Brain microvascular endothelial cell (primary cell): Measurements from ENCODE around the gene RCAN2.

Experiments
- DNase-seq: peaks from one replicate; pipeline ENCODE4 v3.0.0-alpha.2; 2020
- H3K27ac ChIP-seq: fragments of 250-450 bp; sonication (Bioruptor Pico); 2 replicates; pipeline ENCODE4 v1.5.1; 2020; ENCODE audit warnings: mild to moderate bottlenecking, moderate library complexity
- H3K27me3 ChIP-seq: fragments of 250-450 bp; sonication (Bioruptor Pico); replicated peaks from 2 replicates; pipeline ENCODE4 v1.5.1; 2020; ENCODE audit warnings: mild to moderate bottlenecking
- H3K36me3 ChIP-seq: fragments of 250-450 bp; sonication (Bioruptor Pico); replicated peaks from 2 replicates; pipeline ENCODE4 v1.5.1; 2020; ENCODE audit warnings: mild to moderate bottlenecking
- H3K4me3 ChIP-seq: 2 replicates; pipeline ENCODE4 v1.5.1; 2011; ENCODE audit warnings: low read depth, mild to moderate bottlenecking, control low read depth, low read length, moderate library complexity
- in situ Hi-C: cut with HindIII; loops from 2 replicates; pipeline ENCODE4 v1.10.0; 2017; ENCODE audit warnings: low sequenced_read_pairs, low pct_ligation_motif_present
- TF ChIP-seq, protein P1 (sequence below): IDR thresholded peaks from 2 replicates; pipeline ENCODE4 v1.5.1; 2011; ENCODE audit warnings: low read depth, mild to moderate bottlenecking, moderate library complexity, low read length, control low read depth, inconsistent platforms; ENCODE audit errors: missing control alignments

Gene RCAN2

DNA sequence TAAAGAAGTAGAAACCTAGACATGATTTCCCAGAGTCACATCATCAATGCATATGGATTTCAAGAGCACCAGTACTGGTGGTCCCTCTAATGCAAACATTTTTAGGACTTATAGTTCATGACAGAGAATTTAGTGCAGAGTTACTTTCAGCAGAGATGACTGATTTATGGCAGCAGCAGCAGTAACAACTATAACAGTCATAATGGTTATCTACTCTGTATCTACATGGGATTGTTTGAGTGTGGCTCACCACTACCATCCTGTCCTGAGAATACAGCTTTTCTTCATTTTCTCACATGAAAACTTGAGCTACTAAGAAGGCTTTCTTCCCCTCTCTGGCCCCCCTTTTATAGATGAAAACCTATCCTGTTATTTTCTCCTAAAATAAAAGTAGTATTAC, 192.0 kb downstream of the RCAN2 start:
- no peak for DNase-seq
- H3K27ac ChIP-seq = no peak overlapping the region
- no peaks in the 10 kb centered on the region for H3K27me3 ChIP-seq
- no peak overlapping the region for H3K4me3 ChIP-seq
- in situ Hi-C loops = no loop called here
- no peaks in the 10 kb centered on the region for H3K36me3 ChIP-seq
- TF ChIP-seq, protein P1, sequence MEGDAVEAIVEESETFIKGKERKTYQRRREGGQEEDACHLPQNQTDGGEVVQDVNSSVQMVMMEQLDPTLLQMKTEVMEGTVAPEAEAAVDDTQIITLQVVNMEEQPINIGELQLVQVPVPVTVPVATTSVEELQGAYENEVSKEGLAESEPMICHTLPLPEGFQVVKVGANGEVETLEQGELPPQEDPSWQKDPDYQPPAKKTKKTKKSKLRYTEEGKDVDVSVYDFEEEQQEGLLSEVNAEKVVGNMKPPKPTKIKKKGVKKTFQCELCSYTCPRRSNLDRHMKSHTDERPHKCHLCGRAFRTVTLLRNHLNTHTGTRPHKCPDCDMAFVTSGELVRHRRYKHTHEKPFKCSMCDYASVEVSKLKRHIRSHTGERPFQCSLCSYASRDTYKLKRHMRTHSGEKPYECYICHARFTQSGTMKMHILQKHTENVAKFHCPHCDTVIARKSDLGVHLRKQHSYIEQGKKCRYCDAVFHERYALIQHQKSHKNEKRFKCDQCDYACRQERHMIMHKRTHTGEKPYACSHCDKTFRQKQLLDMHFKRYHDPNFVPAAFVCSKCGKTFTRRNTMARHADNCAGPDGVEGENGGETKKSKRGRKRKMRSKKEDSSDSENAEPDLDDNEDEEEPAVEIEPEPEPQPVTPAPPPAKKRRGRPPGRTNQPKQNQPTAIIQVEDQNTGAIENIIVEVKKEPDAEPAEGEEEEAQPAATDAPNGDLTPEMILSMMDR = no peak

DNA sequence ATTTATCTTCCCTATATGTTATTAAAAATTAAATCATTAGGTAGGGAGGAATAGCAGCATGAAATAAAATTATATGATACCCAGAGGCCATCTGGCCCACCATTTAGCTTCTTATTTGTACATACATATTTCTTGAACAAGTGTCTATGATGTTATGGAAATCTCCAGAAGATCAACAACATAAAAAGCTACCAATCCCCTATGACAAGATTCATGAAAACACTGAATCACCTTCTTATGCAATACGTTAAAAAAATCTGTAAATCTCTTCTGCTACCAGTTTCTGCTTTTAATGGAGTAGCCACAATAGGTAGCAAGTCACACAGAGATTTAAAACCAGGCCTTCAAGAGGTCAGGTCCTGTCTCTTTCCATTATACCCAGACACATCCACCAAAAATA, 194.7 kb downstream of the RCAN2 start:
- no peak overlapping the region for H3K27ac ChIP-seq
- no peaks in the 10 kb centered on the region for H3K27me3 ChIP-seq
- H3K4me3 ChIP-seq = no peak overlapping the region
- TF ChIP-seq, protein P1 = no peak
- H3K36me3 ChIP-seq = no peaks in the 10 kb centered on the region
- no peak for DNase-seq
- in situ Hi-C loops = no loop called here

DNA sequence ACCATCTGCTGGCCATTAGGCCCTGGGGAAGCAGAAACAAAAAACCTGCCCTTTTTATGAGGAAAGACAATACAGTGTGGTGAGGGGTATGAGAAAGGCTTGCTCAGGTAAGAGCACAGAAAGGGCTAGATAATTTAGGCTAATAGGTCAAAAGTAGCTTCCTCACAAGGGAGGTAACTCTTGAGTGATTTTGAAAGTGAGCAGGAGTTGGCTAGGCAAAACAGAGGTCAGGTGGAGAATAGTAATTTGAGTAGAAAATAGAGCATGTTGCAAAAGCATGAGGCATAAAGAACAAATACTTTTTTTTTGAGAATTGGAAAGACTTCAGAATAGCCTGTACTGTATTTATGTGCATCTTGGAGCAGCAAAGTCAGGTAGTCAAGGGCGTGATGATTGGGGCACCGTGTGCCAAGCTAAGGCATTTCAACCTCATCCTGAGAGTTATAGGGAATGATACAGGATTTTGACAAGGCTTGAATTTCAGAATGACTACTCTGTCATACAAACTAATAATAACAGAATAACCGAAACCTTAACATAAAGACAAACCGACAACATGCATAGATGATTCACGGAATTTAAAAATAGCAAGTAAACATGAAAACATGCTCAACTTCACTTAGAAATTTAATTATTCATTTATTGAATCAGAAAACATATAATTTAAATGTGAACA, 197.5 kb downstream of the RCAN2 start:
- TF ChIP-seq, protein P1 = no peak
- Histone ChIP-seq H3K36me3 (no peaks in the 10 kb centered on the region), H3K27ac (no peak overlapping the region), H3K27me3 (no peaks in the 10 kb centered on the region), H3K4me3 (no peak overlapping the region)
- DNase-seq = no peak
- in situ Hi-C loops = no loop called here

DNA sequence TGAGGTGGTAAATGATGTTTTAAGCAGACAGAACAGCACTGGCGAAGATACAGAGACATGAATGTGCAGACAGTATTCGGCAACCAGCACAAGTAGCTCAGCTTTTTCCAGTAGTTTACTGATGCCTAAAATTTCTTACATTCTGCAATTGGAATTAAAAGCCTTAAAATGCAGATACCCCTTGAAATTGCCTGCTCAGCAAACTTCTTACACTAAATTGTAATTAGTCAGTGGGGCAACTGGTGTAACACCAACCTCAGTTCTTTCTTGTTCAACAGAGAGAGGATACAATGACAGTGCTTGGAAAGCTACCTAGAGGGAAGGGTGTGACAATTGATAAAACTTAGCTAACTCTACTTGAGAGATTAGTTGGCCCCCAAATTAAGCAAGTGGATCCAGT, 199.4 kb downstream of the RCAN2 start:
- TF ChIP-seq, protein P1 = no peak
- in situ Hi-C loops = no loop called here
- Histone ChIP-seq H3K36me3 (no peaks in the 10 kb centered on the region), H3K4me3 (no peak overlapping the region), H3K27me3 (no peaks in the 10 kb centered on the region), H3K27ac (no peak overlapping the region)
- DNase-seq = no peak

DNA sequence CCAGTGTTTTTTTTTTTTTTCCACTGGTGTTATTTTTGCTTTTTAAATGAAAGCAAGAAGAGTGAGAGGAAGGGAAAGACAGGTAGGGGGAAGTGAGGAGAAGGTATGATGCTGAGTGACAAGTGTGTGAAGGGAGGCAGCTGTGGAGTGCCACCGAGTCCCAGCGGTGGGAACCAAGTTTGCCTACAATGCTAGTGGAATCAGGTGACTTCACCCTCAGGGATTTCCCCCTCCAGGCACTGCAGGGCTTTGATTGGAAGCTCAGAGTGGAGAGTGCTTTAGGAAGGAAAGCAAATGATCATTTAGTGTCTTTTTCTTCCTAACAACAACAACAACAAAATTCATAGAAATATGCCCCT, 200.0 kb downstream of the RCAN2 start:
- in situ Hi-C loops = no loop called here
- no peak overlapping the region for H3K4me3 ChIP-seq
- no peaks in the 10 kb centered on the region for H3K36me3 ChIP-seq
- no peaks in the 10 kb centered on the region for H3K27me3 ChIP-seq
- no peak overlapping the region for H3K27ac ChIP-seq
- no peak for DNase-seq
- TF ChIP-seq, protein P1 = no peak
